ENCODE measurements around the gene ANKRD50. TPM values are rescaled to one million over a fixed set of nuclear protein-coding genes. Genes with fewer than 3 reads are reported as not detected.

Gene ANKRD50
- total RNA-seq, 6 experiments from 2014 or later, result 4.6 to 7.7 (median 5.8) TPM

DNA sequence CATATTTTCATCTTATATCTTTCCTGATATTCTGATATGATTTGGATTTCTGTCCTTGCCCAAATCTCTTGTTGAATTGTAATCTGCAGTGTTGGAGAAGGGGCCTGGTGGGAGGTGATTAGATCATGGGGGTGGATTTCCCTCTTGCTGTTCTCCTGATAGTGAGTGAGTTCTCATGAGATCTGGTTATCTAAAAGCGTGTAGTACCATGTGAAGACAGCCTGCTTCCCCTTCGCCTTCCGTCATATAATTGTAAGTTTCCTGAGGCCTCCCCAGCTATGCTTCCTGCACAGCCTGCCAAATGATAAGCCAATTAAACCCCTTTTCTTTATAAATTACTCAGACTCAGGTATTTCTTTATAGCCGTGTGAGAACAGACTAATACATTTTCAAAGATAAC is 77.2 kb downstream of the ANKRD50 start:
- DNase-seq (no peak), ATAC-seq (no peak)
- Histone ChIP-seq H3K27me3 (no peaks in the 10 kb centered on the region), H3K36me3 (no peaks in the 10 kb centered on the region), H3K9me3 (no peaks in the 10 kb centered on the region), H3K4me3 (no peak overlapping the region), H3K4me1 (no peaks in the 10 kb centered on the region), H3K27ac (no peak overlapping the region)
- WGBS (ENCODE audit: insufficient coverage, low coverage, low lambda C conversion rate, missing lambda C conversion rate), result 66% methylated on average over 2 of the region's 4 CpGs
- intact Hi-C loops (cut with DNase I), result no loop called here
- TF ChIP-seq, protein P1, sequence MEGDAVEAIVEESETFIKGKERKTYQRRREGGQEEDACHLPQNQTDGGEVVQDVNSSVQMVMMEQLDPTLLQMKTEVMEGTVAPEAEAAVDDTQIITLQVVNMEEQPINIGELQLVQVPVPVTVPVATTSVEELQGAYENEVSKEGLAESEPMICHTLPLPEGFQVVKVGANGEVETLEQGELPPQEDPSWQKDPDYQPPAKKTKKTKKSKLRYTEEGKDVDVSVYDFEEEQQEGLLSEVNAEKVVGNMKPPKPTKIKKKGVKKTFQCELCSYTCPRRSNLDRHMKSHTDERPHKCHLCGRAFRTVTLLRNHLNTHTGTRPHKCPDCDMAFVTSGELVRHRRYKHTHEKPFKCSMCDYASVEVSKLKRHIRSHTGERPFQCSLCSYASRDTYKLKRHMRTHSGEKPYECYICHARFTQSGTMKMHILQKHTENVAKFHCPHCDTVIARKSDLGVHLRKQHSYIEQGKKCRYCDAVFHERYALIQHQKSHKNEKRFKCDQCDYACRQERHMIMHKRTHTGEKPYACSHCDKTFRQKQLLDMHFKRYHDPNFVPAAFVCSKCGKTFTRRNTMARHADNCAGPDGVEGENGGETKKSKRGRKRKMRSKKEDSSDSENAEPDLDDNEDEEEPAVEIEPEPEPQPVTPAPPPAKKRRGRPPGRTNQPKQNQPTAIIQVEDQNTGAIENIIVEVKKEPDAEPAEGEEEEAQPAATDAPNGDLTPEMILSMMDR (IDR thresholded peaks at IDR 0.05), result no peak
- no peak for TF ChIP-seq POLR2A (IDR thresholded peaks at IDR 0.05)

DNA sequence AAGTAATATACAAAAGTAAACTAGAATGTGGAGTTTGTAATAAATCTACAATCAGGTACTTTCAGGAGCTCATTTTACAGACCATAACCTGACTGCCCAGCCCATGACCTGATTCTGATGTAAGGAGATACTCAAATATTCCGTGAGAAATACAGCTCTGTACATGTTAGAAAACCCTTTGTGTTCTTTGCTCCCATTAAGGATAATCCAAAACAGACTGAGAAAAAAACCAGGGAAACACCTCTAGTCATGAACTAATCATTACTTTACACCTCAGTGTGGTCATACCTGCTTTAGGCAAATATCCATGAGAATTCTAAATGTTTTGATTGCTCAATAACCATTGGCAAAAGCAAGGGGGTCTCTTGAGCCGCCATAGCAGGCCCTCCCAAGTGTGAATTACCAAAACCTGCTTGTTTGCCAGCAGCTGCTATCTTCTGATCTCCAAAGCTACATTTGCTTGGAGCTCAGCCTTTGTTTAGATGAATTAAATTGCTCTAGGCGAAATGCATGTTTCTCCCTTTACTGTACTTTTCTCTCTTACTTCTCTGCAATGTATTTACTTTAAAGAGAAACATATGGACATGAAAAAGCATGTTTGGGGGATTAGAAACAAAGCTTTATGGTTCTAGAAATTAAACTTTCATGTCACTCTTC is 79.1 kb downstream of the ANKRD50 start:
- Histone ChIP-seq H3K36me3 (no peaks in the 10 kb centered on the region), H3K4me3 (no peak overlapping the region), H3K27me3 (no peaks in the 10 kb centered on the region), H3K27ac (no peak overlapping the region), H3K9me3 (no peaks in the 10 kb centered on the region), H3K4me1 (no peaks in the 10 kb centered on the region)
- TF ChIP-seq, protein P1 (IDR thresholded peaks at IDR 0.05), result no peak
- TF ChIP-seq POLR2A (IDR thresholded peaks at IDR 0.05), result no peak
- intact Hi-C loops (cut with DNase I), result no loop called here
- WGBS (ENCODE audit: insufficient coverage, low coverage, low lambda C conversion rate, missing lambda C conversion rate), result 78% methylated on average over 3 of the region's 3 CpGs
- DNase-seq (no peak), ATAC-seq (no peak)

DNA sequence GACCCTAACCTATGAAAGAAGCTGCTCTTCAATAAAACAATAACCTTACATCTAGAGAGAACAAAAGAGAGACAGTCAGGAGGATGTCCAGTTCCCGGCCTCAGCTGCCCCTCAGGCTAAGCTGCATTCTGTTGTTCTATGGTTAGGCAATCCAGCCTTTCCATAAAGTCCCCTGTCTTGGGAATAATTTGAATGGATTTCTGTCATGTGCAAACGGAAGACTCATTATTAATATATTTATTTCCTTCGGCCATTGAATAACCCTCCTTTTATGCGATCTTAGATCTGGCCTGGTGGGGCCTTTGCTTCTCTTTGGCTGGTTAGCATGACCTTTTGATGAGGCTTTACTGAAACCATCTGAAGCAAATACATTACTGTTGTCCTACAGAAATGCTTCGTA is 80.1 kb downstream of the ANKRD50 start:
- H3K36me3 ChIP-seq, result no peaks in the 10 kb centered on the region
- TF ChIP-seq, protein P1 (IDR thresholded peaks at IDR 0.05), result no peak
- H3K27ac ChIP-seq, result no peak overlapping the region
- ATAC-seq (no peak), DNase-seq (no peak)
- intact Hi-C loops (cut with DNase I), result no loop called here
- H3K4me3 ChIP-seq, result no peak overlapping the region
- H3K9me3 ChIP-seq, result no peaks in the 10 kb centered on the region
- no peaks in the 10 kb centered on the region for H3K27me3 ChIP-seq
- H3K4me1 ChIP-seq, result no peaks in the 10 kb centered on the region
- 80% methylated on average over 5 of the region's 5 CpGs for WGBS (ENCODE audit: insufficient coverage, low coverage, low lambda C conversion rate, missing lambda C conversion rate)

DNA sequence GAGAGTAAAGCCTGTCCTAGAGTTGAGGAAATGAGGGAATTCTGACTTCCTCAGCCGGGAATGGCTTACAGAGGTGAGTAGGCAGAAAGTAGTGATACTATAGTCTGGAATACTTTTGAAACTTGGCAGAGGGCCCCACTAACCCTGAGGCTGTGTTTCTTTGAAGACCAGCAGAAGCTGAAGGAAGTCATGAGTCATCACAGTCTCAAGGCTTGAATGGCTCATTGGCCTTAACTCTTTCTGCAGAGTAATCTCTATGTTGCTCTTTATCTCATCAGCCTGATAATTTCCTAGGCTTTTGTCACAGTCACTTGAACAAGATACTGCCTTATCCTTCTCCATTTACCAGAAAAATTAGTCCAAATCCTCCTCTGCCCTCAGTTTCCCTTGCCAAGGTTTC is 80.8 kb downstream of the ANKRD50 start:
- Histone ChIP-seq H3K4me3 (no peak overlapping the region), H3K4me1 (no peaks in the 10 kb centered on the region), H3K27ac (no peak overlapping the region), H3K27me3 (no peaks in the 10 kb centered on the region), H3K9me3 (no peaks in the 10 kb centered on the region), H3K36me3 (no peaks in the 10 kb centered on the region)
- ATAC-seq (peak; percentile 71 to 97 (median 84)), DNase-seq (peak in 1 of 3 donors; percentile 45)
- intact Hi-C loops (cut with DNase I), result no loop called here
- WGBS (ENCODE audit: insufficient coverage, low coverage, low lambda C conversion rate, missing lambda C conversion rate), result 46% methylated on average over 1 of the region's 1 CpG
- TF ChIP-seq POLR2A (IDR thresholded peaks at IDR 0.05), result no peak
- TF ChIP-seq, protein P1 (IDR thresholded peaks at IDR 0.05), result no peak

All from right lobe of liver (tissue), 6 donors.